HG03039 (cell line): ENCODE measurements around the gene RPN2.

Source experiments
- ATAC-seq: cut with Tn5 transposase; IDR thresholded peaks from one replicate; pipeline ENCODE4 v1.9.1; 2021; ENCODE audit warnings: mild to moderate bottlenecking, moderate library complexity; ENCODE audit not compliant: unreplicated experiment

The RPN2 gene

GRCh38 chr20:37261714-37262113 is 82.6 kb downstream of the RPN2 start, which contains the start of gene GHRH:
Gene GHRH, minus strand, starts transcription at chr20:37261814. Its CDS starts 4,925 bp downstream, at chr20:37256889.
- no peak for ATAC-seq

- no peak for ATAC-seq
Measured at GRCh38 chr20:37262505-37262904, 83.4 kb downstream of the RPN2 start.

GRCh38 chr20:37263686-37264085 is 84.6 kb downstream of the RPN2 start:
- ATAC-seq, result no peak

GRCh38 chr20:37265152-37265551 is 86.0 kb downstream of the RPN2 start:
- no peak for ATAC-seq

GRCh38 chr20:37266940-37267666 is 88.0 kb downstream of the RPN2 start:
- ATAC-seq, result no peak

GRCh38 chr20:37267667-37268313 is 88.7 kb downstream of the RPN2 start:
- ATAC-seq, result no peak

- ATAC-seq, result no peak
Measured at GRCh38 chr20:37270576-37271420, 91.7 kb downstream of the RPN2 start.

- no peak for ATAC-seq
Measured at GRCh38 chr20:37271421-37271768, 92.3 kb downstream of the RPN2 start.

- ATAC-seq, result no peak
Measured at GRCh38 chr20:37273988-37274387, 94.9 kb downstream of the RPN2 start.

GRCh38 chr20:37274851-37275524 is 95.9 kb downstream of the RPN2 start:
- ATAC-seq, result no peak

GRCh38 chr20:37276494-37277252 is 97.5 kb downstream of the RPN2 start:
- ATAC-seq, result no peak

- no peak for ATAC-seq
Measured at GRCh38 chr20:37277253-37277593, 98.1 kb downstream of the RPN2 start.

- ATAC-seq, result no peak
Measured at GRCh38 chr20:37278966-37279590, 99.9 kb downstream of the RPN2 start.

- no peak for ATAC-seq
Measured at GRCh38 chr20:37279820-37280219, 100.7 kb downstream of the RPN2 start.

GRCh38 chr20:37280403-37280802 is 101.3 kb downstream of the RPN2 start:
- ATAC-seq, result no peak

GRCh38 chr20:37282556-37282955 is 103.4 kb downstream of the RPN2 start:
- no peak for ATAC-seq

- no peak for ATAC-seq
Measured at GRCh38 chr20:37283530-37284195, 104.5 kb downstream of the RPN2 start.

- no peak for ATAC-seq
Measured at GRCh38 chr20:37284691-37285161, 105.6 kb downstream of the RPN2 start.

GRCh38 chr20:37285664-37286374 is 106.7 kb downstream of the RPN2 start:
- no peak for ATAC-seq
